ENCODE data around the gene RIPK4. TPM values are rescaled to one million over a fixed set of nuclear protein-coding genes. Genes with fewer than 3 reads are reported as not detected.

Gene RIPK4
- total and polyA plus RNA-seq, 2 donors (not counting 1 experiment from before 2014, with no cell fraction given): not detected

GRCh38 chr21:41759214-41759840 lies 7.5 kb downstream of the RIPK4 start:
- Histone ChIP-seq H3K9ac (ENCODE audit: low read length) (no peak overlapping the region), H2AFZ (ENCODE audit: insufficient read depth, low read depth, low read length, poor library complexity, severe bottlenecking) (no peak overlapping the region), H3K4me2 (replicated peaks; ENCODE audit: low read depth, low read length, poor library complexity, severe bottlenecking) (no peak overlapping the region), H3K27ac (ENCODE audit: low read length in 2 of 2) (no peak overlapping the region), H3K4me1 (ENCODE audit: control insufficient read depth in 2 of 2, insufficient read depth in 2 of 2, low read length in 2 of 2) (peaks cover 14 to 17% of the 10 kb centered on the region in 2 donors), H3K27me3 (replicated peaks in 1 of 4; ENCODE audit: control extremely low read depth in 1 of 4, control insufficient read depth in 3 of 4, insufficient read depth in 4 of 4, low read length in 3 of 4) (peaks cover 0 to 48% (median 26%) of the 10 kb centered on the region in 4 experiments), H3K4me3 (ENCODE audit: control extremely low read depth in 1 of 5, extremely low read depth in 1 of 5, insufficient read depth in 1 of 5, low read depth in 2 of 5, low read length in 4 of 5) (no peak overlapping the region), H3K36me3 (replicated peaks in 1 of 2; ENCODE audit: control extremely low read depth in 1 of 2, control insufficient read depth in 1 of 2, extremely low read depth in 1 of 2, insufficient read depth in 2 of 2, low read length in 1 of 2) (no peaks in the 10 kb centered on the region), H3K9me3 (ENCODE audit: control extremely low read depth in 1 of 3, control insufficient read depth in 2 of 3, insufficient read depth in 1 of 3, low read length in 2 of 3) (peaks cover 0 to 3% (median 0%) of the 10 kb centered on the region in 3 donors), H3K79me2 (ENCODE audit: control insufficient read depth, insufficient read depth, low read length) (no peaks in the 10 kb centered on the region), H4K20me1 (ENCODE audit: control insufficient read depth, insufficient read depth, low read length, poor library complexity, severe bottlenecking) (no peaks in the 10 kb centered on the region)
- peaks cover 14% of the 10 kb centered on the region for H3K4me1 Mint-ChIP-seq
- ATAC-seq (ENCODE audit: low read depth) (no peak), DNase-seq (no peak)
- H3K27ac Mint-ChIP-seq: no peak overlapping the region
- H3K4me3 Mint-ChIP-seq: no peak overlapping the region
- H3K27me3 Mint-ChIP-seq: peaks cover 49% of the 10 kb centered on the region
- POLR2A ChIA-PET: no interaction called here
- CTCF ChIA-PET: no interaction called here
- intact Hi-C loops (cut with micrococcal nuclease): no loop called here
- no peaks in the 10 kb centered on the region for H3K9me3 Mint-ChIP-seq (ENCODE audit: insufficient read depth)
- no peak for TF ChIP-seq CTCF (IDR thresholded peaks at IDR 0.05)
- TF ChIP-seq EZH2 (IDR thresholded peaks at IDR 0.05; ENCODE audit: borderline replicate concordance, insufficient read depth, low read depth, low read length, poor library complexity, severe bottlenecking): no peak
- WGBS (ENCODE audit: insufficient coverage): 83% methylated on average over 11 of the region's 11 CpGs

- CTCF ChIA-PET: no interaction called here
- intact Hi-C loops (cut with micrococcal nuclease): no loop called here
- POLR2A ChIA-PET: no interaction called here
- no peak overlapping the region for H3K4me3 ChIP-seq (ENCODE audit: control extremely low read depth in 1 of 5, extremely low read depth in 1 of 5, insufficient read depth in 1 of 5, low read depth in 2 of 5, low read length in 4 of 5)
- no peak for TF ChIP-seq CTCF (IDR thresholded peaks at IDR 0.05)
- TF ChIP-seq EZH2 (IDR thresholded peaks at IDR 0.05; ENCODE audit: borderline replicate concordance, insufficient read depth, low read depth, low read length, poor library complexity, severe bottlenecking): no peak
- Mint-ChIP-seq H3K9me3 (ENCODE audit: insufficient read depth) (no peaks in the 10 kb centered on the region), H3K4me3 (no peak overlapping the region), H3K27ac (no peak overlapping the region), H3K27me3 (peaks cover 46% of the 10 kb centered on the region), H3K4me1 (peaks cover 14% of the 10 kb centered on the region)
- H3K4me2 ChIP-seq (replicated peaks; ENCODE audit: low read depth, low read length, poor library complexity, severe bottlenecking): no peak overlapping the region
- 89% methylated on average over 4 of the region's 5 CpGs for WGBS (ENCODE audit: insufficient coverage)
- H4K20me1 ChIP-seq (ENCODE audit: control insufficient read depth, insufficient read depth, low read length, poor library complexity, severe bottlenecking): no peaks in the 10 kb centered on the region
- peaks cover 0 to 40% (median 20%) of the 10 kb centered on the region in 4 experiments for H3K27me3 ChIP-seq (replicated peaks in 1 of 4; ENCODE audit: control extremely low read depth in 1 of 4, control insufficient read depth in 3 of 4, insufficient read depth in 4 of 4, low read length in 3 of 4)
- H3K9ac ChIP-seq (ENCODE audit: low read length): no peak overlapping the region
- H3K27ac ChIP-seq (ENCODE audit: low read length in 2 of 2): no peak overlapping the region
- no peak overlapping the region for H2AFZ ChIP-seq (ENCODE audit: insufficient read depth, low read depth, low read length, poor library complexity, severe bottlenecking)
- H3K79me2 ChIP-seq (ENCODE audit: control insufficient read depth, insufficient read depth, low read length): no peaks in the 10 kb centered on the region
- ATAC-seq (ENCODE audit: low read depth) (no peak), DNase-seq (no peak)
- H3K36me3 ChIP-seq (replicated peaks in 1 of 2; ENCODE audit: control extremely low read depth in 1 of 2, control insufficient read depth in 1 of 2, extremely low read depth in 1 of 2, insufficient read depth in 2 of 2, low read length in 1 of 2): no peaks in the 10 kb centered on the region
- H3K4me1 ChIP-seq (ENCODE audit: control insufficient read depth in 2 of 2, insufficient read depth in 2 of 2, low read length in 2 of 2): peaks cover 14 to 17% of the 10 kb centered on the region in 2 donors
- no peaks in the 10 kb centered on the region for H3K9me3 ChIP-seq (ENCODE audit: control extremely low read depth in 1 of 3, control insufficient read depth in 2 of 3, insufficient read depth in 1 of 3, low read length in 2 of 3)
Observed at GRCh38 chr21:41758550-41758949, 8.3 kb downstream of the RIPK4 start.

All from B cell (primary cell).